ENCODE data around the gene POFUT1.

The POFUT1 gene

GRCh38 chr20:32231847-32232246 lies 24.2 kb downstream of the POFUT1 start:
- Histone ChIP-seq H3K4me3 (ENCODE audit: insufficient read length, low read depth) (no peak overlapping the region), H3K36me3 (ENCODE audit: insufficient read depth, insufficient read length, low read length) (peaks cover 88% of the 10 kb centered on the region), H3K9me3 (ENCODE audit: insufficient read depth, low read length) (no peaks in the 10 kb centered on the region), H3K9ac (ENCODE audit: insufficient read length, low read depth) (no peak overlapping the region), H3K27me3 (ENCODE audit: insufficient read depth, insufficient read length) (no peaks in the 10 kb centered on the region), H3K4me1 (ENCODE audit: insufficient read depth, insufficient read length) (no peaks in the 10 kb centered on the region)
- no peak for DNase-seq (ENCODE audit: low read depth, low spot score)
- TF ChIP-seq YY1 (IDR thresholded peaks at IDR 0.05; ENCODE audit: insufficient read depth, insufficient read length) (no peak), SUZ12 (IDR thresholded peaks at IDR 0.05; ENCODE audit: extremely low read depth, insufficient read depth, insufficient read length) (no peak), ZNF274 (IDR thresholded peaks at IDR 0.05; ENCODE audit: low read depth, low read length) (no peak)

- Histone ChIP-seq H3K36me3 (ENCODE audit: insufficient read depth, insufficient read length, low read length) (peaks cover 88% of the 10 kb centered on the region), H3K4me1 (ENCODE audit: insufficient read depth, insufficient read length) (no peaks in the 10 kb centered on the region), H3K4me3 (ENCODE audit: insufficient read length, low read depth) (no peak overlapping the region), H3K9ac (ENCODE audit: insufficient read length, low read depth) (no peak overlapping the region), H3K9me3 (ENCODE audit: insufficient read depth, low read length) (no peaks in the 10 kb centered on the region), H3K27me3 (ENCODE audit: insufficient read depth, insufficient read length) (no peaks in the 10 kb centered on the region)
- no peak for TF ChIP-seq SUZ12 (IDR thresholded peaks at IDR 0.05; ENCODE audit: extremely low read depth, insufficient read depth, insufficient read length)
- no peak for TF ChIP-seq ZNF274 (IDR thresholded peaks at IDR 0.05; ENCODE audit: low read depth, low read length)
- no peak for TF ChIP-seq YY1 (IDR thresholded peaks at IDR 0.05; ENCODE audit: insufficient read depth, insufficient read length)
- no peak for DNase-seq (ENCODE audit: low read depth, low spot score)
These were observed 24.7 kb downstream of the POFUT1 start for GRCh38 chr20:32232326-32232886.

GRCh38 chr20:32233286-32233685 lies 25.6 kb downstream of the POFUT1 start:
- Histone ChIP-seq H3K4me3 (ENCODE audit: insufficient read length, low read depth) (no peak overlapping the region), H3K9me3 (ENCODE audit: insufficient read depth, low read length) (no peaks in the 10 kb centered on the region), H3K4me1 (ENCODE audit: insufficient read depth, insufficient read length) (no peaks in the 10 kb centered on the region), H3K36me3 (ENCODE audit: insufficient read depth, insufficient read length, low read length) (peaks cover 82% of the 10 kb centered on the region), H3K9ac (ENCODE audit: insufficient read length, low read depth) (no peak overlapping the region), H3K27me3 (ENCODE audit: insufficient read depth, insufficient read length) (no peaks in the 10 kb centered on the region)
- DNase-seq (ENCODE audit: low read depth, low spot score): no peak
- TF ChIP-seq ZNF274 (IDR thresholded peaks at IDR 0.05; ENCODE audit: low read depth, low read length) (no peak), YY1 (IDR thresholded peaks at IDR 0.05; ENCODE audit: insufficient read depth, insufficient read length) (no peak), SUZ12 (IDR thresholded peaks at IDR 0.05; ENCODE audit: extremely low read depth, insufficient read depth, insufficient read length) (no peak)

- H3K27me3 ChIP-seq (ENCODE audit: insufficient read depth, insufficient read length): no peaks in the 10 kb centered on the region
- TF ChIP-seq ZNF274 (IDR thresholded peaks at IDR 0.05; ENCODE audit: low read depth, low read length): no peak
- no peak for TF ChIP-seq SUZ12 (IDR thresholded peaks at IDR 0.05; ENCODE audit: extremely low read depth, insufficient read depth, insufficient read length)
- no peak for TF ChIP-seq YY1 (IDR thresholded peaks at IDR 0.05; ENCODE audit: insufficient read depth, insufficient read length)
- no peak overlapping the region for H3K4me3 ChIP-seq (ENCODE audit: insufficient read length, low read depth)
- H3K36me3 ChIP-seq (ENCODE audit: insufficient read depth, insufficient read length, low read length): peaks cover 72% of the 10 kb centered on the region
- H3K9me3 ChIP-seq (ENCODE audit: insufficient read depth, low read length): no peaks in the 10 kb centered on the region
- peaks cover 3% of the 10 kb centered on the region for H3K4me1 ChIP-seq (ENCODE audit: insufficient read depth, insufficient read length)
- no peak overlapping the region for H3K9ac ChIP-seq (ENCODE audit: insufficient read length, low read depth)
- DNase-seq (ENCODE audit: low read depth, low spot score): no peak
These were observed 26.6 kb downstream of the POFUT1 start for GRCh38 chr20:32234135-32234808.

- H3K4me3 ChIP-seq (ENCODE audit: insufficient read length, low read depth): no peak overlapping the region
- peaks cover 67% of the 10 kb centered on the region for H3K36me3 ChIP-seq (ENCODE audit: insufficient read depth, insufficient read length, low read length)
- H3K9ac ChIP-seq (ENCODE audit: insufficient read length, low read depth): no peak overlapping the region
- no peak for DNase-seq (ENCODE audit: low read depth, low spot score)
- H3K27me3 ChIP-seq (ENCODE audit: insufficient read depth, insufficient read length): no peaks in the 10 kb centered on the region
- no peaks in the 10 kb centered on the region for H3K9me3 ChIP-seq (ENCODE audit: insufficient read depth, low read length)
- peaks cover 3% of the 10 kb centered on the region for H3K4me1 ChIP-seq (ENCODE audit: insufficient read depth, insufficient read length)
- TF ChIP-seq ZNF274 (IDR thresholded peaks at IDR 0.05; ENCODE audit: low read depth, low read length) (no peak), YY1 (IDR thresholded peaks at IDR 0.05; ENCODE audit: insufficient read depth, insufficient read length) (no peak), SUZ12 (IDR thresholded peaks at IDR 0.05; ENCODE audit: extremely low read depth, insufficient read depth, insufficient read length) (no peak)
These were observed 27.8 kb downstream of the POFUT1 start for GRCh38 chr20:32235331-32236047.

- Histone ChIP-seq H3K4me1 (ENCODE audit: insufficient read depth, insufficient read length) (peaks cover 3% of the 10 kb centered on the region), H3K4me3 (ENCODE audit: insufficient read length, low read depth) (no peak overlapping the region), H3K9ac (ENCODE audit: insufficient read length, low read depth) (no peak overlapping the region), H3K9me3 (ENCODE audit: insufficient read depth, low read length) (no peaks in the 10 kb centered on the region), H3K27me3 (ENCODE audit: insufficient read depth, insufficient read length) (no peaks in the 10 kb centered on the region), H3K36me3 (ENCODE audit: insufficient read depth, insufficient read length, low read length) (peaks cover 62% of the 10 kb centered on the region)
- TF ChIP-seq ZNF274 (IDR thresholded peaks at IDR 0.05; ENCODE audit: low read depth, low read length) (no peak), YY1 (IDR thresholded peaks at IDR 0.05; ENCODE audit: insufficient read depth, insufficient read length) (no peak), SUZ12 (IDR thresholded peaks at IDR 0.05; ENCODE audit: extremely low read depth, insufficient read depth, insufficient read length) (no peak)
- DNase-seq (ENCODE audit: low read depth, low spot score): no peak
These were observed 28.4 kb downstream of the POFUT1 start for GRCh38 chr20:32236048-32236533.

GRCh38 chr20:32236819-32237218 lies 29.1 kb downstream of the POFUT1 start:
- H3K4me1 ChIP-seq (ENCODE audit: insufficient read depth, insufficient read length): peaks cover 3% of the 10 kb centered on the region
- no peak overlapping the region for H3K9ac ChIP-seq (ENCODE audit: insufficient read length, low read depth)
- TF ChIP-seq ZNF274 (IDR thresholded peaks at IDR 0.05; ENCODE audit: low read depth, low read length) (no peak), YY1 (IDR thresholded peaks at IDR 0.05; ENCODE audit: insufficient read depth, insufficient read length) (no peak), SUZ12 (IDR thresholded peaks at IDR 0.05; ENCODE audit: extremely low read depth, insufficient read depth, insufficient read length) (no peak)
- H3K36me3 ChIP-seq (ENCODE audit: insufficient read depth, insufficient read length, low read length): peaks cover 55% of the 10 kb centered on the region
- H3K27me3 ChIP-seq (ENCODE audit: insufficient read depth, insufficient read length): no peaks in the 10 kb centered on the region
- no peak for DNase-seq (ENCODE audit: low read depth, low spot score)
- H3K4me3 ChIP-seq (ENCODE audit: insufficient read length, low read depth): no peak overlapping the region
- H3K9me3 ChIP-seq (ENCODE audit: insufficient read depth, low read length): no peaks in the 10 kb centered on the region
